Uterus (tissue), 4 donors: ENCODE data around the gene NES. TPM values are rescaled to one million over a fixed set of nuclear protein-coding genes. Genes with fewer than 3 reads are reported as not detected.
A peak's percentile ranks its signal among the peaks of the same experiment; 100 is the strongest.

Experiments used
- DNase-seq, 2 donors: peaks; one replicate each; pipeline ENCODE4 v3.0.0-alpha.2; 2019 to 2020
- H3K27ac ChIP-seq, 2 donors: fragments of 200-600 bp; sonication (generic); 1 replicate in 1 of 2; 2 replicates in 1 of 2; pipeline ENCODE4 v1.5.1; 2016 to 2018
- H3K27me3 ChIP-seq, 2 donors: fragments of 200-600 bp; sonication (generic); one replicate each; pipeline ENCODE4 v1.5.1; 2018 to 2019; ENCODE audit warnings: control low read depth in 1 of 2
- H3K36me3 ChIP-seq, 2 donors: fragments of 200-600 bp; sonication (generic); one replicate each; pipeline ENCODE4 v1.5.1; 2019; ENCODE audit warnings: control low read depth in 1 of 2
- H3K4me1 ChIP-seq, 2 donors: fragments of 200-600 bp; sonication (generic); one replicate each; pipeline ENCODE4 v1.5.1; 2018 to 2019; ENCODE audit warnings: control low read depth in 1 of 2
- H3K4me3 ChIP-seq, 2 donors: fragments of 200-600 bp; sonication (generic); 1 replicate in 1 of 2; 2 replicates in 1 of 2; pipeline ENCODE4 v1.5.1; 2018 to 2019; ENCODE audit warnings: mild to moderate bottlenecking in 1 of 2
- H3K9me3 ChIP-seq, 2 donors: fragments of 200-600 bp; sonication (generic); one replicate each; pipeline ENCODE4 v1.5.1; 2019; ENCODE audit warnings: control low read depth in 1 of 2
- POLR2A ChIP-seq, 2 donors: fragments of 450-650 bp; IDR thresholded peaks; one replicate each; pipeline ENCODE4 v1.6.1; 2016; ENCODE audit warnings: antibody characterized with exemption in 2 of 2, mild to moderate bottlenecking in 1 of 2, moderate library complexity in 1 of 2
- intact Hi-C: fragments of 100-400 bp; cut with DNase I; formaldehyde crosslinking; loops from one replicate; pipeline ENCODE4 v1.15.1; 2023; ENCODE audit warnings: low total_unique reads
- total RNA-seq, 4 donors: library from RNA; depleted of rRNA in 3 of 4; stranded (reverse); fragments of >200 nt in 3 of 4; gene quantifications; one replicate each; pipeline versions ENCODE4 v1.1.0 to v1.2.4, GENCODE V29; 2014 to 2023
- TF ChIP-seq, protein P1 (sequence below), 4 experiments: fragments of 200-600 bp in 2 of 4; fragments of 450-650 bp in 2 of 4; sonication (generic) in 2 of 4; IDR thresholded peaks; one replicate each; pipeline ENCODE4 v1.5.1; 2016 to 2019; ENCODE audit warnings: antibody characterized with exemption in 4 of 4, mild to moderate bottlenecking in 2 of 4, moderate library complexity in 1 of 4
- donor health status: DM: yes; HTN: yes; CAD: no.

Gene NES
- total RNA-seq, 4 donors from 2014 or later, result 9.7 to 70.9 (median 34.5) TPM

DNA sequence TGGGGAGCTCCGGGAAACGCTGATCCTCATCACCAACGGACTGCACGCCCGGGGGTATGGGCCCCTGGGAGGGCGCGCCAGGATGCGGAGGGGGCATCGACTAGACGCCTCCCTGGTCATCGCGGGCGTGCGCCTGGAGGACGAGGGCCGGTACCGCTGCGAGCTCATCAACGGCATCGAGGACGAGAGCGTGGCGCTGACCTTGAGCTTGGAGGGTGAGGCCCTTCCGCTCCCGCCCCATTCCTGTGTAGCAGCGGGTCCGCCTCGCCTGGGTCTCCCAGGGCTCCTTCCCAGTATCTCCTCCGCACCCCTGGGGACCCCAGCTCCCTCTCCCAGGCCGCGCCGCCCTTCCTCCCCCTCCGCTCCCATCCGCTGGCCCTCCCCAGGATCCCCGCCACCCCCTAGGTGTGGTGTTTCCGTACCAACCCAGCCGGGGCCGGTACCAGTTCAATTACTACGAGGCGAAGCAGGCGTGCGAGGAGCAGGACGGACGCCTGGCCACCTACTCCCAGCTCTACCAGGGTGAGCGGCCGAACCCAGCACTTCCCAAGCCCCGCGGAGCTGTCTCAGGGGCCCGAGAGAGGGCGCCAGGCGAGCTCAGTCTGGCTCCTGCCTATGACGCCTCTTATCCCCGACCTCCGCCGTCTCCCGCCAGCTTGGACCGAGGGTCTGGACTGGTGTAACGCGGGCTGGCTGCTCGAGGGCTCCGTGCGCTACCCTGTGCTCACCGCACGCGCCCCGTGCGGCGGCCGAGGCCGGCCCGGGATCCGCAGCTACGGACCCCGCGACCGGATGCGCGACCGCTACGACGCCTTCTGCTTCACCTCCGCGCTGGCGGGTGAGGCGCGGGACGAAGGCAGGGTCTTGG lies 53.0 kb downstream of the NES start:
- peak; percentile 52 to 63 for DNase-seq
- peaks cover 0 to 17% of the 10 kb centered on the region in 2 donors for H3K27me3 ChIP-seq
- no peaks in the 10 kb centered on the region for H3K4me1 ChIP-seq
- peak in 1 of 2 donors; percentile 23 for TF ChIP-seq POLR2A (IDR thresholded peaks at IDR 0.05)
- TF ChIP-seq, protein P1, sequence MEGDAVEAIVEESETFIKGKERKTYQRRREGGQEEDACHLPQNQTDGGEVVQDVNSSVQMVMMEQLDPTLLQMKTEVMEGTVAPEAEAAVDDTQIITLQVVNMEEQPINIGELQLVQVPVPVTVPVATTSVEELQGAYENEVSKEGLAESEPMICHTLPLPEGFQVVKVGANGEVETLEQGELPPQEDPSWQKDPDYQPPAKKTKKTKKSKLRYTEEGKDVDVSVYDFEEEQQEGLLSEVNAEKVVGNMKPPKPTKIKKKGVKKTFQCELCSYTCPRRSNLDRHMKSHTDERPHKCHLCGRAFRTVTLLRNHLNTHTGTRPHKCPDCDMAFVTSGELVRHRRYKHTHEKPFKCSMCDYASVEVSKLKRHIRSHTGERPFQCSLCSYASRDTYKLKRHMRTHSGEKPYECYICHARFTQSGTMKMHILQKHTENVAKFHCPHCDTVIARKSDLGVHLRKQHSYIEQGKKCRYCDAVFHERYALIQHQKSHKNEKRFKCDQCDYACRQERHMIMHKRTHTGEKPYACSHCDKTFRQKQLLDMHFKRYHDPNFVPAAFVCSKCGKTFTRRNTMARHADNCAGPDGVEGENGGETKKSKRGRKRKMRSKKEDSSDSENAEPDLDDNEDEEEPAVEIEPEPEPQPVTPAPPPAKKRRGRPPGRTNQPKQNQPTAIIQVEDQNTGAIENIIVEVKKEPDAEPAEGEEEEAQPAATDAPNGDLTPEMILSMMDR (IDR thresholded peaks at IDR 0.05), result peak in 3 of 4 experiments; percentile 22 to 45 (median 36)
- H3K4me3 ChIP-seq, result peak overlapping the region; percentile 33 to 38
- no peaks in the 10 kb centered on the region for H3K36me3 ChIP-seq
- H3K9me3 ChIP-seq, result no peaks in the 10 kb centered on the region
- intact Hi-C loops, result no loop called here
- peak overlapping the region; percentile 60 to 66 for H3K27ac ChIP-seq

DNA sequence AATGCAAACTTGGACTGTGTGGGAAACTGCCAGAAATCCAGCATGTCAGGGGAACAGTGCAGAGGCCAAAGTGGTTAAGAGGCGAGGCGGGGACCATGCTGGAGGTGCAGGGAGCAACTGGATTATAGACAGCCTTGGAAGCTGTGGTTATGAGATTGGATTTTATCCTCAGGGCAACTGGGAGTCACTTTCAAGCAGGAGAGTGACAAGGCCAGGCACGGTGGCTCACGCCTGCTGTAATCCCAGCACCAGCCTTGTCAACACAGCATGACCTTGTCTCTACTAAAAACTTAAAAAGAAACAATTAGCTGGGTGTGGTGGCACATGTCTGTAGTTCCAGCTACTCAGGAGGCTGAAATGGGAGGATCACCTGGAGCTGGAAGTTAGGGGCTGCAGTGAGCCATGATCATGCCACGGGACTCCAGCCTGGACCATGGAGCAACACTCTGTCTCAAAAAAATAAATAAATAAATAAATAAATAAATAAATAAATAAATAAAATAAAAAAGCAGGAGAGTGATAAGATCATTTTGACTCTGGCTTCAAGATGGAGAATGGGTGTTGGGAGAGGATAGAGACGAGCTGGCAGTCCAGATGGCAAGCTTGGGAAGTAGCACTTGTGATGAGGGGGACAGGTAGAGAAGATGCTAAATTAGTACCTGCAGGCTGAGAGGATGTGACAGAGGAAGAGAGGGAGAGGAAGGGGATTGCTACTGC lies 54.5 kb downstream of the NES start:
- Histone ChIP-seq H3K4me3 (no peak overlapping the region), H3K27ac (no peak overlapping the region), H3K9me3 (no peaks in the 10 kb centered on the region), H3K27me3 (peaks cover 0 to 17% of the 10 kb centered on the region in 2 donors), H3K36me3 (no peaks in the 10 kb centered on the region), H3K4me1 (no peaks in the 10 kb centered on the region)
- TF ChIP-seq POLR2A (IDR thresholded peaks at IDR 0.05), result no peak
- DNase-seq, result no peak
- intact Hi-C loops, result no loop called here

DNA sequence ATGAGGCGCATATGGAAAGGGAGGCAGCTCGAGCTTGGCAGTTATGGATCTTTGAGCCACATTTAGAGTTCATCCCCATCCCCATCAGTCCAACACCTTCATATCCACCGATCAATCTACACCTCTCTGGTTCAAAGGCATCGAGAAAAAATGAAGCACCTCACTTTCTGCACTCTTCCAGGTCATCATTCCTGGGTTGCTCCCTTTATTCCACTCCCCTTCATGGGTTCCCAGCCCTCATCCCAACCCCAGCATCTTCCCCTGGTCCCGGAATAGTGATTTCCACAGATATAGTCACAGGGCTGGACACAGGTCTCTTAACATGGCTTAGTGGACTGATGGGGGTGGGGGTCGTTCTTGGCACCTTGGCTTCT lies 57.6 kb downstream of the NES start:
- H3K27ac ChIP-seq, result peak overlapping the region in 1 of 2 donors; percentile 27
- no peak for TF ChIP-seq POLR2A (IDR thresholded peaks at IDR 0.05)
- TF ChIP-seq, protein P1 (IDR thresholded peaks at IDR 0.05), result no peak
- H3K9me3 ChIP-seq, result no peaks in the 10 kb centered on the region
- H3K27me3 ChIP-seq, result peaks cover 0 to 7% of the 10 kb centered on the region in 2 donors
- no peak overlapping the region for H3K4me3 ChIP-seq
- intact Hi-C loops, result no loop called here
- H3K36me3 ChIP-seq, result no peaks in the 10 kb centered on the region
- no peaks in the 10 kb centered on the region for H3K4me1 ChIP-seq
- DNase-seq, result no peak

DNA sequence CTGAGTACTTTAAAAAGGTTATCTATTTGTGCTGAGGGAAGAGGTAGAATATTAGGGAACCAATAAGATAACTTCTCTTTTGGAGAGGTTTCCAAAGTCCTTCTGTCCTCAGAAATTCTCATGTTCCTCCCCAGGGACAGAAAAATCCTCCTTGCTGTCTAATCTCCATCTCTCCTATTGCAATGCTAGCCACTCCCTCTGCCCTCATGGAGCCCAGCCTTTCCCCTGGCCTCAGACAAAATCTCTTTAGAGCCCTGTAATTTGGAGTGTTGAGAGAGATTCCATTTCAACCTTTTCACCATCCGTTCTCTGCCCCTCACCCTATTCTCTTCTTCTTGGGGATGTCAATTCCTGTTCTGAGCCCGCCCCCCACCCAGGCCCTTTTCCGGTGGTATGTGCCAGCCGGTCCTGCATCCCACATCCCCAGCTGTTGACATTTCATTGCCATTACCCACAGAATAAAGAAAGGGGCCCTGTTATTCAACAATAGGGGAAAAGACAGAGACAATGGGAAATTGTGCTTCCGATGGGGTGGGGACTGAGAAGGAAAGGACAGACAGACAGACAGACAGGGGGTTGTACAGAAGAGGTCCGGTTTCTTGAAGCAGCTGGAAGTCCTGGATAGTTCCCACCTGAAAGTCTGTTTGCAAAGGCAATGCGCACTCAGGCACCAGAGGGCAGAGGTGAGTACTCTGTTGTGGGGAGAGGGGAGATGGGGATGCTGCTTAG lies 58.2 kb downstream of the NES start, which contains the start of gene HAPLN2:
Gene HAPLN2, plus strand, starts transcription at position 563 of the 729 bp plus-strand sequence. CDS start 4,076 bp downstream, outside the sequence.
- Histone ChIP-seq H3K9me3 (no peaks in the 10 kb centered on the region), H3K27me3 (peaks cover 0 to 1% of the 10 kb centered on the region in 2 donors), H3K36me3 (no peaks in the 10 kb centered on the region), H3K4me1 (no peaks in the 10 kb centered on the region), H3K27ac (peak within 1 kb of the TSS in 1 of 2 donors; percentile 27), H3K4me3 (no peak within 1 kb of the TSS)
- no peak for DNase-seq
- TF ChIP-seq, protein P1 (IDR thresholded peaks at IDR 0.05), result no peak
- TF ChIP-seq POLR2A (IDR thresholded peaks at IDR 0.05), result no peak
- intact Hi-C loops, result no loop called here

Other genes starting within 250 kb of the NES start
- 100 to 1,000 TPM in 1 of 4 donors, 10 to 100 TPM in 2, 1 to 10 TPM in 1; 8.4 to 101 (median 35.1) TPM for gene MEF2D, start 176.6 kb downstream of the NES start, total RNA-seq
- 10 to 100 TPM in 1 of 4 donors, under 1 TPM in 1, not detected in 2; 0.09 to 13.2 TPM for gene IQGAP3, start 104.8 kb downstream of the NES start, total RNA-seq
- not detected for gene TTC24, start 97.7 kb downstream of the NES start, total RNA-seq
- gene NAXE, start 85.6 kb downstream of the NES start, total RNA-seq, result 10 to 100 TPM; 39.5 to 74.4 (median 52.2) TPM
- 10 to 100 TPM in 3 of 4 donors, 1 to 10 TPM in 1; 2.3 to 31.6 (median 19.8) TPM for gene GPATCH4, start 75.9 kb downstream of the NES start, total RNA-seq
- 1 to 10 TPM in 1 of 4 donors, under 1 TPM in 1, not detected in 2; 0.77 to 3.9 TPM for gene HAPLN2, start 58.0 kb downstream of the NES start, total RNA-seq
- 1 to 10 TPM in 3 of 4 donors, not detected in 1; 2.3 to 3.0 (median 2.8) TPM for gene BCAN, start 35.3 kb downstream of the NES start, total RNA-seq
- gene CRABP2, start 28.2 kb upstream of the NES start, total RNA-seq, result 10 to 100 TPM in 3 of 4 donors, not detected in 1; 11.0 to 71.5 (median 14.3) TPM
- 10 to 100 TPM in 3 of 4 donors, 1 to 10 TPM in 1; 3.5 to 69.7 (median 29.4) TPM for gene METTL25B, start 51.1 kb upstream of the NES start, total RNA-seq
- gene ISG20L2, start 51.4 kb upstream of the NES start, total RNA-seq, result 10 to 100 TPM in 2 of 4 donors, 1 to 10 TPM in 2; 3.6 to 24.8 (median 10.2) TPM
- 10 to 100 TPM in 3 of 4 donors, 1 to 10 TPM in 1; 8.2 to 58.5 (median 23.8) TPM for gene MRPL24, start 63.7 kb upstream of the NES start, total RNA-seq
- gene HDGF, start 74.3 kb upstream of the NES start, total RNA-seq, result 100 to 1,000 TPM in 2 of 4 donors, 10 to 100 TPM in 2; 41.2 to 150 (median 73.7) TPM
- gene PRCC, start 90.1 kb upstream of the NES start, total RNA-seq, result 10 to 100 TPM; 22.7 to 71.9 (median 29.1) TPM
- gene SH2D2A, start 139.4 kb upstream of the NES start, total RNA-seq, result 1 to 10 TPM in 1 of 4 donors, not detected in 3; 6.0 TPM
- gene INSRR, start 181.7 kb upstream of the NES start, total RNA-seq, result 1 to 10 TPM in 1 of 4 donors, not detected in 3; 1.2 TPM
- gene NTRK1, start 183.5 kb upstream of the NES start, total RNA-seq, result 10 to 100 TPM in 1 of 4 donors, 1 to 10 TPM in 1, under 1 TPM in 2; 0.35 to 19.2 (median 3.6) TPM
- 10 to 100 TPM in 3 of 4 donors, 1 to 10 TPM in 1; 7.4 to 41.8 (median 17.9) TPM for gene PEAR1, start 216.3 kb upstream of the NES start, total RNA-seq
- 1 to 10 TPM in 1 of 4 donors, under 1 TPM in 2, not detected in 1; 0.48 to 3.8 (median 0.91) TPM for gene LRRC71, start 243.2 kb upstream of the NES start, total RNA-seq